H9 (cell line): Measurements from ENCODE around the gene HIKESHI. TPM values are rescaled to one million over a fixed set of nuclear protein-coding genes. Genes with fewer than 3 reads are reported as not detected.

Experiments
- DNase-seq: peaks from one replicate; pipeline ENCODE4 v3.0.0-alpha.2; 2017
- H2AFZ ChIP-seq: one replicate; pipeline ENCODE4 v1.6.1; 2013; ENCODE audit warnings: mild to moderate bottlenecking, low read length, control low read depth, moderate library complexity
- H2AK5ac ChIP-seq: 2 replicates; pipeline ENCODE4 v1.6.1; 2013; ENCODE audit warnings: low read length, control low read depth, mixed read lengths; ENCODE audit not compliant: insufficient read length
- H2BK120ac ChIP-seq: one replicate; pipeline ENCODE4 v1.6.1; 2013; ENCODE audit warnings: low read depth, mild to moderate bottlenecking, low read length, control low read depth, inconsistent platforms; ENCODE audit not compliant: poor library complexity, severe bottlenecking
- H2BK12ac ChIP-seq: 2 replicates; pipeline ENCODE4 v1.6.1; 2013; ENCODE audit warnings: low read length, control low read depth, mixed read lengths, low read depth; ENCODE audit not compliant: insufficient read length
- H2BK15ac ChIP-seq: 2 replicates; pipeline ENCODE4 v1.6.1; 2013; ENCODE audit warnings: low read depth, low read length, control low read depth
- H2BK20ac ChIP-seq: one replicate; pipeline ENCODE4 v1.6.1; 2013; ENCODE audit warnings: low read depth, mild to moderate bottlenecking, low read length, control low read depth, inconsistent platforms; ENCODE audit not compliant: poor library complexity, severe bottlenecking
- H2BK5ac ChIP-seq: 2 replicates; pipeline ENCODE4 v1.6.1; 2013; ENCODE audit warnings: low read length, control low read depth, mixed read lengths; ENCODE audit not compliant: insufficient read length
- H3K14ac ChIP-seq: 2 replicates; pipeline ENCODE4 v1.6.1; 2013; ENCODE audit warnings: low read length, control low read depth; ENCODE audit not compliant: insufficient read depth
- H3K18ac ChIP-seq: 2 replicates; pipeline ENCODE4 v1.6.1; 2013; ENCODE audit warnings: low read depth, mild to moderate bottlenecking, mixed read lengths, low read length, control low read depth; ENCODE audit not compliant: insufficient read length
- H3K23ac ChIP-seq: 2 replicates; pipeline ENCODE4 v1.6.1; 2013; ENCODE audit warnings: low read length, control low read depth, mixed read lengths, low read depth; ENCODE audit not compliant: insufficient read length
- H3K23me2 ChIP-seq: 2 replicates; pipeline ENCODE4 v1.6.1; 2013; ENCODE audit warnings: low read depth, mild to moderate bottlenecking, mixed read lengths, low read length, control low read depth; ENCODE audit not compliant: insufficient read length, poor library complexity, severe bottlenecking
- H3K27ac ChIP-seq: 2 replicates; pipeline ENCODE4 v1.5.1; 2013; ENCODE audit warnings: low read length, control low read depth, mixed read lengths, low read depth; ENCODE audit not compliant: insufficient read length
- H3K27me3 ChIP-seq: 2 replicates; pipeline ENCODE4 v1.6.1; 2013; ENCODE audit warnings: low read length, control low read depth, inconsistent platforms; ENCODE audit not compliant: insufficient read depth
- H3K4ac ChIP-seq: 2 replicates; pipeline ENCODE4 v1.6.1; 2013; ENCODE audit warnings: low read depth, mild to moderate bottlenecking, control low read depth, inconsistent platforms, low read length, moderate library complexity
- H3K4me1 ChIP-seq: 2 replicates; pipeline ENCODE4 v1.6.1; 2013; ENCODE audit warnings: low read length, control low read depth, inconsistent platforms; ENCODE audit not compliant: insufficient read depth
- H3K4me2 ChIP-seq: 2 replicates; pipeline ENCODE4 v1.6.1; 2013; ENCODE audit warnings: low read length, control low read depth, mixed read lengths; ENCODE audit not compliant: insufficient read length, insufficient read depth
- H3K56ac ChIP-seq: 2 replicates; pipeline ENCODE4 v1.6.1; 2013; ENCODE audit warnings: low read depth, mild to moderate bottlenecking, mixed read lengths, low read length, control low read depth; ENCODE audit not compliant: insufficient read length
- H3K79me1 ChIP-seq: 2 replicates; pipeline ENCODE4 v1.6.1; 2013; ENCODE audit warnings: low read depth, mild to moderate bottlenecking, moderate library complexity, low read length, control low read depth, inconsistent platforms; ENCODE audit not compliant: insufficient read depth, poor library complexity, severe bottlenecking
- H3K79me2 ChIP-seq: 2 replicates; pipeline ENCODE4 v1.6.1; 2013; ENCODE audit warnings: low read length, control low read depth, inconsistent platforms; ENCODE audit not compliant: insufficient read depth
- H3K9ac ChIP-seq: 2 replicates; pipeline ENCODE4 v1.6.1; 2013; ENCODE audit warnings: low read length, control low read depth, mixed read lengths; ENCODE audit not compliant: insufficient read length; ENCODE audit errors: extremely low read depth
- H3K9me3 ChIP-seq: one replicate; pipeline ENCODE4 v1.6.1; 2013; ENCODE audit warnings: low read depth, low read length, inconsistent platforms; ENCODE audit not compliant: control insufficient read depth
- H3T11ph ChIP-seq: one replicate; pipeline ENCODE4 v1.6.1; 2013; ENCODE audit warnings: mild to moderate bottlenecking, low read length, control low read depth, inconsistent platforms
- H4K20me1 ChIP-seq: one replicate; pipeline ENCODE4 v1.6.1; 2013; ENCODE audit not compliant: control insufficient read depth, insufficient read length, insufficient read depth
- H4K5ac ChIP-seq: 2 replicates; pipeline ENCODE4 v1.6.1; 2013; ENCODE audit warnings: low read depth, mild to moderate bottlenecking, mixed read lengths, low read length, control low read depth; ENCODE audit not compliant: insufficient read length
- H4K8ac ChIP-seq: replicated peaks from 2 replicates; pipeline ENCODE4 v1.6.1; 2013; ENCODE audit warnings: low read length, control low read depth, mixed read lengths, low read depth; ENCODE audit not compliant: insufficient read length
- H4K91ac ChIP-seq: 2 replicates; pipeline ENCODE4 v1.6.1; 2013; ENCODE audit warnings: low read depth, mild to moderate bottlenecking, moderate library complexity, mixed read lengths, low read length, control low read depth; ENCODE audit not compliant: insufficient read length
- H3K27ac Mint-ChIP-seq, 3 experiments: 2 replicates in 2 of 3; 3 replicates in 1 of 3; pipeline ENCODE4 v1.8.0; 2020 to 2021; ENCODE audit warnings: mixed read lengths in 3 of 3, mild to moderate bottlenecking in 1 of 3, moderate library complexity in 1 of 3
- H3K27me3 Mint-ChIP-seq: 2 replicates; pipeline ENCODE4 v1.8.0; 2021; ENCODE audit warnings: low read depth, mild to moderate bottlenecking, moderate library complexity, mixed read lengths
- H3K36me3 Mint-ChIP-seq, 3 experiments: 2 replicates in 2 of 3; 3 replicates in 1 of 3; pipeline ENCODE4 v1.8.0; 2020 to 2021; ENCODE audit warnings: low read depth in 3 of 3, mixed read lengths in 3 of 3; ENCODE audit not compliant: insufficient read depth in 1 of 3
- H3K4me1 Mint-ChIP-seq, 2 experiments: 2 replicates each; pipeline ENCODE4 v1.8.0; 2020; ENCODE audit warnings: mixed read lengths in 2 of 2
- H3K4me3 Mint-ChIP-seq, 2 experiments: 2 replicates in 1 of 2; 3 replicates in 1 of 2; pipeline ENCODE4 v1.8.0; 2020 to 2021; ENCODE audit warnings: mild to moderate bottlenecking in 2 of 2, mixed read lengths in 2 of 2, moderate library complexity in 1 of 2
- H3K9me3 Mint-ChIP-seq, 2 experiments: 2 replicates in 1 of 2; 3 replicates in 1 of 2; pipeline ENCODE4 v1.8.0; 2020; ENCODE audit warnings: mild to moderate bottlenecking in 2 of 2, mixed read lengths in 2 of 2, moderate library complexity in 1 of 2
- WGBS: extraction: QIAGEN DNeasy Blood & Tissue Kit; methylation state at CpG from one replicate; pipeline ENCODE4 v1.1.7; 2013; ENCODE audit warnings: missing lambda C conversion rate, low lambda C conversion rate, mixed read lengths; ENCODE audit not compliant: insufficient read length; ENCODE audit errors: extremely low coverage; 5-methylcytosine and 5-hydroxymethylcytosine counted together
- total RNA-seq: library from RNA; stranded (reverse); gene quantifications from 2 replicates; pipeline ENCODE4 v1.2.1, GENCODE V29; 2021
- TF ChIP-seq, protein P1 (sequence below): fragments of 200-600 bp; sonication (generic); conservative IDR thresholded peaks from 3 replicates; pipeline ENCODE4 v1.8.0; 2021; ENCODE audit warnings: antibody characterized with exemption, mild to moderate bottlenecking

The HIKESHI gene
- total RNA-seq, 1 experiment from 2014 or later: 54.1 TPM

DNA sequence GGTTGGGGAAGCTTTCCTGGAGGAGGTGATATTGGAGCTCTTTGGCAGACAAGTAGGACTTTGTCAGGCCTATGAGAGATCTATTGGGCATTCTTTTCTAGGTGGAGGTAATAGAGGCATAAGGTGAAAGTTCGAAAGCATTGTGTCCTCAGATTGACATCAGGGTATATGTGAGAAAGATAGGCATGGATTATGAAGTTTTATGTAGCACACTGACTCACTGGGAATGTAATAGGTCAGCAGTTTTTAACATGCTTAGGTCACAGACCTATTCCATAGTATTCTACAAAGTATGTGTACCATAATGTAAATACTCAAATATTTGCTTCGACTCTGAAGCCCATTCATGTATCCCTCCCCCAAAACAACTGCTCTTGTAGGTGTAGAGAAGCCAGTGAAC is 11.8 kb downstream of the HIKESHI start:
- H2BK5ac ChIP-seq: no peak overlapping the region
- no peak overlapping the region for H4K8ac ChIP-seq
- Mint-ChIP-seq H3K4me1 (peaks cover 15 to 25% of the 10 kb centered on the region in 2 experiments), H3K36me3 (peaks cover 14 to 52% (median 36%) of the 10 kb centered on the region in 3 experiments), H3K4me3 (no peak overlapping the region), H3K9me3 (no peaks in the 10 kb centered on the region), H3K27ac (no peak overlapping the region), H3K27me3 (peaks cover 2% of the 10 kb centered on the region; the same call in 1 of the 2 replicates)
- H3K14ac ChIP-seq: no peak overlapping the region
- no peak overlapping the region for H4K5ac ChIP-seq
- H2BK20ac ChIP-seq: no peak overlapping the region
- H3K18ac ChIP-seq: no peak overlapping the region
- no CpG with 5 or more reads among the region's 2 CpGs for WGBS
- no peak overlapping the region for H2BK15ac ChIP-seq
- H3K27ac ChIP-seq: no peak overlapping the region
- no peak overlapping the region for H3K4ac ChIP-seq
- no peak overlapping the region for H2AK5ac ChIP-seq
- H2AFZ ChIP-seq: no peak overlapping the region
- no peaks in the 10 kb centered on the region for H3K27me3 ChIP-seq
- H3K23me2 ChIP-seq: no peaks in the 10 kb centered on the region
- H3K4me1 ChIP-seq: no peaks in the 10 kb centered on the region
- no peaks in the 10 kb centered on the region for H4K20me1 ChIP-seq
- no peaks in the 10 kb centered on the region for H3K79me2 ChIP-seq
- TF ChIP-seq, protein P1, sequence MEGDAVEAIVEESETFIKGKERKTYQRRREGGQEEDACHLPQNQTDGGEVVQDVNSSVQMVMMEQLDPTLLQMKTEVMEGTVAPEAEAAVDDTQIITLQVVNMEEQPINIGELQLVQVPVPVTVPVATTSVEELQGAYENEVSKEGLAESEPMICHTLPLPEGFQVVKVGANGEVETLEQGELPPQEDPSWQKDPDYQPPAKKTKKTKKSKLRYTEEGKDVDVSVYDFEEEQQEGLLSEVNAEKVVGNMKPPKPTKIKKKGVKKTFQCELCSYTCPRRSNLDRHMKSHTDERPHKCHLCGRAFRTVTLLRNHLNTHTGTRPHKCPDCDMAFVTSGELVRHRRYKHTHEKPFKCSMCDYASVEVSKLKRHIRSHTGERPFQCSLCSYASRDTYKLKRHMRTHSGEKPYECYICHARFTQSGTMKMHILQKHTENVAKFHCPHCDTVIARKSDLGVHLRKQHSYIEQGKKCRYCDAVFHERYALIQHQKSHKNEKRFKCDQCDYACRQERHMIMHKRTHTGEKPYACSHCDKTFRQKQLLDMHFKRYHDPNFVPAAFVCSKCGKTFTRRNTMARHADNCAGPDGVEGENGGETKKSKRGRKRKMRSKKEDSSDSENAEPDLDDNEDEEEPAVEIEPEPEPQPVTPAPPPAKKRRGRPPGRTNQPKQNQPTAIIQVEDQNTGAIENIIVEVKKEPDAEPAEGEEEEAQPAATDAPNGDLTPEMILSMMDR: no peak
- H3K9me3 ChIP-seq: no peaks in the 10 kb centered on the region
- H2BK12ac ChIP-seq: no peak overlapping the region
- no peak overlapping the region for H2BK120ac ChIP-seq
- H3K4me2 ChIP-seq: no peak overlapping the region
- H3K9ac ChIP-seq: no peak overlapping the region
- no peak overlapping the region for H3K56ac ChIP-seq
- H3K23ac ChIP-seq: no peak overlapping the region
- no peak overlapping the region for H4K91ac ChIP-seq
- DNase-seq: no peak
- no peaks in the 10 kb centered on the region for H3K79me1 ChIP-seq
- H3T11ph ChIP-seq: no peak overlapping the region
